WI38 (cell line): Measurements from ENCODE around the gene SLC22A4.

ENCODE experiments used
- H3K4me3 ChIP-seq: 2 replicates; pipeline ENCODE4 v1.5.1; 2011; ENCODE audit warnings: low read depth, mild to moderate bottlenecking, control low read depth, low read length
- TF ChIP-seq, protein P1 (sequence below): IDR thresholded peaks from 2 replicates; pipeline ENCODE4 v1.5.1; 2012; ENCODE audit warnings: low read depth, mild to moderate bottlenecking, control low read depth, low read length

SLC22A4 gene

GRCh38 chr5:132293992-132294727 lies at the start of gene SLC22A4:
SLC22A4 (plus strand) TSS chr5:132294394; CDS start chr5:132294617, 223 bp downstream.
- TF ChIP-seq, protein P1, sequence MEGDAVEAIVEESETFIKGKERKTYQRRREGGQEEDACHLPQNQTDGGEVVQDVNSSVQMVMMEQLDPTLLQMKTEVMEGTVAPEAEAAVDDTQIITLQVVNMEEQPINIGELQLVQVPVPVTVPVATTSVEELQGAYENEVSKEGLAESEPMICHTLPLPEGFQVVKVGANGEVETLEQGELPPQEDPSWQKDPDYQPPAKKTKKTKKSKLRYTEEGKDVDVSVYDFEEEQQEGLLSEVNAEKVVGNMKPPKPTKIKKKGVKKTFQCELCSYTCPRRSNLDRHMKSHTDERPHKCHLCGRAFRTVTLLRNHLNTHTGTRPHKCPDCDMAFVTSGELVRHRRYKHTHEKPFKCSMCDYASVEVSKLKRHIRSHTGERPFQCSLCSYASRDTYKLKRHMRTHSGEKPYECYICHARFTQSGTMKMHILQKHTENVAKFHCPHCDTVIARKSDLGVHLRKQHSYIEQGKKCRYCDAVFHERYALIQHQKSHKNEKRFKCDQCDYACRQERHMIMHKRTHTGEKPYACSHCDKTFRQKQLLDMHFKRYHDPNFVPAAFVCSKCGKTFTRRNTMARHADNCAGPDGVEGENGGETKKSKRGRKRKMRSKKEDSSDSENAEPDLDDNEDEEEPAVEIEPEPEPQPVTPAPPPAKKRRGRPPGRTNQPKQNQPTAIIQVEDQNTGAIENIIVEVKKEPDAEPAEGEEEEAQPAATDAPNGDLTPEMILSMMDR = no peak
- H3K4me3 ChIP-seq = peak within 1 kb of the TSS; percentile 79

- H3K4me3 ChIP-seq = no peak overlapping the region
- TF ChIP-seq, protein P1 = no peak
These were observed 48.6 kb upstream of the SLC22A4 start for GRCh38 chr5:132245593-132245992.

- TF ChIP-seq, protein P1 = no peak
- H3K4me3 ChIP-seq = no peak overlapping the region
These were observed 47.4 kb upstream of the SLC22A4 start for GRCh38 chr5:132246806-132247205.

GRCh38 chr5:132250547-132250946 lies 43.6 kb upstream of the SLC22A4 start:
- no peak overlapping the region for H3K4me3 ChIP-seq
- TF ChIP-seq, protein P1 = no peak

DNA sequence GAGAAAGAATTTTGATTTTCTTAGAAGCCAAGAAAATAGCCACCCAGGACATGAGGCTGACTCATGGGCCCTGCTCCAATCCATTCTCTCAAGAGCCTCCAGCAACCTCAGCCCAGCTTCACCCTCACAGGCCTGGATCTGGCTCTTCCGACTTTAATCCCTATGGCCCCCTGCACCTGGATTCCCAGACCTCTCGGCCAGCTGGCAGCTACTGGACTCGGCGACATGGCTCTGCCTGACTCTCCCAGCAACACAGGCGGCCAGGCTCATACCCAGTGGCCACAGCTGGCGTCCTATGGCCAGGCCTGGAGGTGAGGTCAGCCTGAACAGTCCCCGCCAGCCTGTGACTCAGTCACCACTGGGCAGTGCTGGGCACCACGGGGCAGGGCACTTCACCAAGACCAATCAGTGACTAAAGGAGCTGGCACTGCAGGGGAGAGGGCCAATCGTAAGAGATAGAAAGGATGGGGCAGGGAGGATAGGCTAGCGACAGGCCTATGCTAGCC lies 42.9 kb upstream of the SLC22A4 start:
- no peak overlapping the region for H3K4me3 ChIP-seq
- TF ChIP-seq, protein P1 = no peak

- H3K4me3 ChIP-seq = no peak overlapping the region
- TF ChIP-seq, protein P1 = no peak
These were observed 41.2 kb upstream of the SLC22A4 start for GRCh38 chr5:132253008-132253441.
